HG02970 (cell line): ENCODE data around the gene SCARB2.

ENCODE experiments used
- ATAC-seq: cut with Tn5 transposase; IDR thresholded peaks from one replicate; pipeline ENCODE4 v1.9.1; 2021; ENCODE audit warnings: mild to moderate bottlenecking, moderate library complexity, moderate number of reproducible peaks; ENCODE audit not compliant: unreplicated experiment, low FRiP score

Gene SCARB2

DNA sequence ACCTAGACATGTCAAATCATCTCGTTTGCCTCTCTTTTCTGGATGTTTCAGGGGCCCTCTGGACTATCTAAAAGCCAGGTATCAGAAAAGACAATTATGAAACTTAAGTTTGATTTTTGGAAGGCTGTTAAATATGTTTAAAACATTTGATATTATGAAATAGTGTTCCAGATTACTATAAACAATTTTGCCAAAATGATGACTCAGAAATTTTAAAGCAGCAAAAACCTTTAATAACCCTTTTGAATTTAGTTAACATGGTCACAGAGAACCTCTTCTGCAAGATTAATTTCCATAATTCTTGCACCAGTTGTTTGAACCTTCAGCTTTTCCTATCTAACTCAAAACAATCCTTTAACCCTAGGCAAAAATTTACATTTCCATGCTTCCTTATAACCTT, 19.1 kb upstream of the SCARB2 start:
- ATAC-seq, result no peak

DNA sequence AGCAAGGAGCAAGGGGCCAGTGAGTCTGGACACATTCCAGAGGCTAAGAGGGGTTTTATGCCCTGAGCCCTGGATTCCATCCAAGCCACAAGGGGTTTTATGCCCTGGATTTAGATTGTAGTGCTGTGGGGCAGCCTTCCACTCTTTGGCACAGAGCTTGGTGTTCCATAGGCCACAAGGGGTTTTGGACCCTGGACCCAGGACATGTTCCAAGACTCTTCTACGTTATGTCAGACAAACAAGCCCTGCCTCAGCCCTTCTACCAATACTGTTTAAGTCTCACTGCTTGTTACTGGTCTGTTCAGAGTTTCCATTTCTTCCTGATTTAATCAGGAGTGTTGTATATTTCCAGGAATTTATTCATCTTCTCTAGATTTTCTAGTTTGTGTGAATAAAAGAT, 12.8 kb upstream of the SCARB2 start:
- ATAC-seq, result no peak

- ATAC-seq, result no peak
These were observed 10.5 kb upstream of the SCARB2 start for GRCh38 chr4:76224171-76224570.

- ATAC-seq, result no peak
These were observed 5.9 kb upstream of the SCARB2 start for GRCh38 chr4:76219299-76220055.

DNA sequence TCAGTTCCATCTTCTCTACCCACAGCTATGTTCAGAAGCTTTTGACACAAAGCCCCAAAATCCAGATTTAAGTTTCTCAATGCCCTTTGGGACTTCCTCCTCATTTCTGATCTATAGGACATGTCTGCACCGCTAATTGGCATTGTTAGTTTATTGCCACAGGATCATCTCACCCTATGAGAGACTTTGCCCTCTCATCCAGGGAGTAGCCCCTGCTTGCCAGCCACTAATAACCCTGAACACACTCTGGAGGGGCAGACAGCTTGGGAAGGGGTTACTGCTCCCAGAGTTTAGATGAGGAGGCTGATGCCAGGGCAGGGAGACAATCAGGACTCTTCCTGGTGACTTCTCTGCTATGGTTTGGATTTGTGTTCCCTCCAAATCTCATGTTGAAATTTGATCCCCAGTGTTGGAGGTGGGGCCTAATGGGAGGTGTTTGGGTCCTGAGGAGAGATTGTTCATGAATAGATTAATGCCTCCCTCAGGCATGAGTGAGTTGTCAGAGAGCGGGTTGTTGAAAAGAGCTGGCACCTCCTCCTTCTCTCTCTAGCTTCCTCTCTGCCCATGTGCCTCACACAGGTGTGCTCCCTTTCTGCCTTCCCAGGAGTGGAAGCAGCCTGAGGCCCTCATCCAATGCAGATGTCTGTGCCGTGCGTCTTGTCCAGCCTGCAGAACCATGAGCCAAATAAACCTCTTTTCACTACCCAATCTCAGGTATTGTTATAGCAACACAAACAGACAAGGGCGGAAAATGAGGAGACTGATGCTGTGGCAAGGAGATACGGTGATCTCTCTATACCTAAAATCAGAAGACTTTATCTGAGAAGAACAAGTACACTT, 3.6 kb upstream of the SCARB2 start:
- ATAC-seq, result no peak

- no peak for ATAC-seq
These were observed 2.9 kb upstream of the SCARB2 start for GRCh38 chr4:76216524-76216923.

DNA sequence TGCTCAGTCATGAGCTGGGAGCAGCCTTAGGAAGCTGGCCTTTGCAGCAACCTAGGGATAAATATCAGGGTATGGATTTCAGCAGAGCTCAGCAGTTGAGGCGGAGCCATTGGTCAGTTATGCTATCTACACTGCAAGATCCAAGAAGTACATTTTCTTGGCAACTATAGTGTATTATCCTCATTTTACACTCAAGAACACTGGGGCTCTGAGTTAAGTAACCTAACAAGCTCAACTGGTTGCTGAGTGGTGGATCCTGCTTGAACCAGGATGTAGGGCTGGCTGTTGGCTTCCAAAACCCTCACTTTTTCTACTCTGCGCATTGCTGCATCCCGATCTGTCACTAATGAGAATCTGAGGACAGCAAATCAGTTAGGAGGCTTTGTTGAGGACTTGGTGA, 1.5 kb upstream of the SCARB2 start:
- no peak for ATAC-seq

DNA sequence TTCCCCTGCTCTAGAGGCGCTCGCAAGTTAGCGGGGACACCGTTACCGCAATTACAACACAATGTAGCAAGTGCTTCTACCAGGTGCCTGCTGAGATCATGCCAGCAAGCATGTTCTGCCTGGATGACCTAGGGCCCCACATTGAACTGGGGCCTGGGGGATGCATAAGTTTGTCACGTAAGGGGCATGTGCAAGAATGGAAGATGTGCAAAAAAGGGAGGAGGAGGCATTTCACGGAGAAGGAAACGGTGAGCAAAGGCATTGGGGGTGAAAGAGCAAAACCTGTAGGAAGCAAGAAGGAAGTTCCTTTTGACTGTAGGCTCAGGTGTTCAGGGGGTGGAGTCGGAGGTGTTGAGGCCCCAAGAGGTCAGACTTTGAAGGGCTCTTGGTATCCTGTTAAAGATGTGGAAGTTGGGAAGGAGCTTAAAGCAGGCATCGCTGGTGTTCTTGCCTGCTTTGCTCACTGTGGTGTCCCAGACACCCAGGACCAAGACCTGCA, 602 bp upstream of the SCARB2 start:
- ATAC-seq, result no peak

DNA sequence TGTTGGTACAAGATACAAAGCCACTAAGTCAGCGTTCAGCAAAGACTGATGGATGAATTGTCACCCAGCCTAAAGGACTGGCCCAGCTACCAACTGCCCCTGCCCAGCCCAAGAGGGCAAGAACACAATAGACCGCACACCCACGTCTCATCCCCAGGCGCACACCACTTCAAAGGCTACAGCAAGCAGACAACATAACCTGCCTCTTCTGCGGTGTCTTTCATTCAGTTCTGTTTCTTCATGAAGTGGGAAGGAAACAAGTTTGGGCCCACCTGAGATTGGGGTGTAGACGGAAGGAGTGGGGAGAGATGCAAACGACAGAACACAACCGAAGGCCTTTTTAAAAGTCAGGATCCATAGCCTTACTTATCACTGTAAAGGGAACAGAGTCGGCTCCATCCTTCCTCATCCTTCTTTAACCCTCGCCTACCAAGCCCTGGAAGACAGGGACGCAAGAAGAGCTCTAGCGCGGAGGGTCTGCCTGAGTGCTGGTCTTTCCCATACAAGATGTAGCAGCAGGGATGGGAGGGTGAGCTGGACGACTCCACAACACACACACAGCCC, 691 bp downstream of the SCARB2 start:
- ATAC-seq, result no peak

DNA sequence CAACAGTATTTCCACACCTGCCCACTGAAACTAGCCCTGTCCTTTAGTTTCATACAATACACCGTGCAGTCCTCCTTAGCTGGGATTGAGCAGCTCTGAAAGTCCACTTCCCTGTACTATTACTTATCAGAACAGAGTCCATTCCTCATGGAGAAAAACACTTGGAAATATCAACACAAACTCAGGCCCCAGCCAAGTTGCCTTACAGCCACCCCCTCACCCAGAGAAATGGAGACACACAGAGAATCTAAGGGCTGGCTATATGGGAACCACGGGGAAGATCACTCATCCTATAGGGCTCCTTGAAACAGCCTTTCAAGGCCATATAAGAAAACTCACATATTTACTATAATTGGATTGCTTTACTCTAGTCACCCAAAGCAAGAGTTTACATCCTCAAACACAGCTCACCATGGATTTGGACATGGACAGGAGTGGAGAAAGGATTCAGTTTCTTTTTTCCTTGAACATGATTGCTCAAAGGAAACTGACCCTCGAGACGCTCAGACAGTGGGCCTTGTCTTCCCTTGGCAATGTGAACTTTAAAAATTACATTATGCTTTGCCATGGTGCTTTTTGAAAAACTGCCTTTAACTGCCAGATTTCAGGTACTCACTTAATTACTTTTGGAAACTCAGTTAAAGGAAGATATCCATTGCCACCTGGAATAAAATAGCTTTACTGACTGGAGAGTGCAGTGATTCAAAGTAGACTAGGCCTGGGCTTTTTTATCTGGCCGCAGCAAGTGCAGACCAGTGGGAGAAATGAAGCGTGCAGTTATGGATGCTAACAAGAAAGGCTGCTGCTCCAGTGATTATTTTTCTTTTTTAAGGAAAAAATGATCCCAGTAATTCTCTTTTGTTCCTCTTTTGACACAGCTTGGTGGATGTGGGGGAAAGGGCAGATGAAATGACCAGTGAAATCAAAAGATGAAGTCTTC, 1.6 kb downstream of the SCARB2 start:
- no peak for ATAC-seq

DNA sequence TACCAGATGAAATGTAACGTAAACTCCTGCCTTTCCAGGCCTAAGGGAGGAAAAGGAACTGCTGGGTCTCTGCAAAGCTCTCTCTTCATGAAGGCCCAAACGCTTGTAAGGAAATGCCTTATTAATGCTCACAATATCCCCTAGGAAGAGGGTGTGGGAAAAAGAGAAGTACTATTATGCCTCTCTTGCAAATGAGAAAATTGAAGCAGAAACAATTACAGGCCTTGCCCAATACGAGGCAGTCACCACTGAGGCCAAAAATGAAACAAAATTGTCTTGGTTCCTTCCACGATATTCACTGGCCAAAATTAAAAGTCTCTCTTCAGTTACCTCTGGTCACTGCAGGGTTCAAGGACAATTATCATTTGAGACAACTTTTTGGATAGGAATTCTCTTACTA, 3.2 kb downstream of the SCARB2 start:
- ATAC-seq, result no peak

DNA sequence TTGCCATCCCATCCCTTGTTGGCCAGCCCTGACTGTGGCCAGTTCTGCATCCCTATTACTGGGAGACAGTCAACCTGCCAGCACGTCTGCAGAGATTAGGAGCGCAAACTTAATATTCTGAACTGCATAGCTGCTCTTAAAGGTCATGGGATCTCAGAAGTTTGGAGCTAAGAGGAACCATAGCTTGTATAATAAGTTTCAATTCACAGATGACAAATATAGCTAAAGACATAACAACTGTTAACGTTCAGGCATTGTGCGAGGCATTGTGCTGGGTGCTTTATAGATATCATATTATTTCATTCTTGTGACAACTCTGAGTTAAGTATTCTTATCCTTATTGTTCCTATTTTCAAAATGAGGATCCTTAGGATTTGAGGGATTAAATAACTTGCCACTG, 3.7 kb downstream of the SCARB2 start:
- ATAC-seq, result no peak

GRCh38 chr4:76208005-76208765, 5.4 kb downstream of the SCARB2 start:
- no peak for ATAC-seq

GRCh38 chr4:76207549-76207948, 6.1 kb downstream of the SCARB2 start:
- no peak for ATAC-seq

DNA sequence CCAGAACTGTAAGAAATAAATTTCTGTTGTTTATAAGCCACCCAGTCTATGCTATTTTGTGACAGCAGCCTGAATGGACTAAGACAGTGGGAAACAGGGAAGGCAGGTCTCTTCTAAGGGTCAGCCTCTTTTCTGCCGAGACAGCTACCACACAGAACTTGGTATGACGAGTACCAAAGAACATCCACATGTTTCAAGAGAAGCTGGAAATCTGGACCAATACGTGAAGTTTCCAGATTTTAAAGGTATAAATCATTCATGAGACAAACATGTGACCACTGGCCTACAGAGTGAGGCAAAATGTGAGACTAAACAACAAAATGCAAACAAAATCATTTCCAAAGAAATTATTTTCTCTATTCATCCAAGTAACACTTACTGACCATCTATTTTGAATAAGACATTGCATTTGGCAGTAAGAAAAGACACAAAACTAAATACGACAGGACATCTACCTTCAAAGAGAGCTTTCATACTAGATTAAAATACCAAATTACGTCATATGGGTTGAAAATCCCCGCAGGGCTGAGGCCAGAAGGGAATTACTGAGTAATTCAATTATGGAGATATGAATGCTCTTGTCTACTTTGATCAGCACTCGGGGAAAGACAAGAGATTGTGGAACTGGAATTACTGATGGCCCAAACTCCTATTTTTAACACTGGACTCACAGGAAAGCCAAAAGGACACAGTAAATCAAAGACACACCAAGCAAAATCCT, 7.2 kb downstream of the SCARB2 start:
- ATAC-seq, result no peak

GRCh38 chr4:76205476-76205875, 8.1 kb downstream of the SCARB2 start:
- no peak for ATAC-seq

DNA sequence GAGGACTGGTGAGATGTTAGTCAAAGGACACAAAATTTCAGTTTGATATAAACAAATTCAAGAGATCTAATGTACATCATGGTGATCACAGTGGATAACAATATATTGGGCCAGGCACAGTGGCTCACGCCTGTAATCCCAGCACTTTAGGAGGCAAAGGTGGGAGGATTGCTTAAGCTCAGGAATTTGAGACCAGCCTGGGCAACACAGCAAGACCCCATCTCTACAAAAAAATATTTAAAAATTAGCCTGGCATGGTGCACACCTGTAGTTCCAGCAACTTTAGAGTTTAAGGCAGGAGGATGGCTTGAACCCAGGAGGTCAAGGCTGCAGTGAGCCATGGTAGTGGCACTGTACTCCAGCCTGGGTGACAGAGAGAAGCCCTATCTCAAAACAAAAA, 8.7 kb downstream of the SCARB2 start:
- no peak for ATAC-seq

- ATAC-seq, result no peak
These were observed 10.1 kb downstream of the SCARB2 start for GRCh38 chr4:76203541-76203940.

DNA sequence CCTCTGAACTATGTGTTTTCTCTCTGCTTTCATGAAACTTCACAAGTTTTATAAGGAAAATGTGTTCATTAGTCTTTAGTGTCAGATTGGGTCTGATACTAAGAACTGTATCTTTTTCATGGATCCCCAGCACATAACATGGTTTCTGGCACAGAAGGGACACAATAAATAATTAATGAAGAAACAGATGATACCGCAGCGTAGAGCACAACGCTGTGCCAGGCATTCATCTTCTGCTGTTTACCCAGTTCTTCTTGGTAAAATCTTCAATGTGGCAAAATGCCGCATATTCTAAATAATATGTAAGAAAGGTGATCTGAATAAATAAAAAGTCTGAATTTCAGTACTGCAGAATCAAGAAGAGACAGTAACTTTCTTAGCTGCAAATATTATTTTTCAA, 12.3 kb downstream of the SCARB2 start:
- no peak for ATAC-seq
